Upper lobe of left lung (tissue), 4 donors: ENCODE results near the gene BMPR1B.

Experiments
- EP300 ChIP-seq, 4 donors: sonication (generic); formaldehyde crosslinking; IDR thresholded peaks; one replicate each; pipeline ENCODE4 v1.5.1; 2017; ENCODE audit warnings: antibody characterized with exemption in 4 of 4, control low read depth in 2 of 4
- POLR2A ChIP-seq, 4 donors: fragments of 450-650 bp; IDR thresholded peaks; one replicate each; pipeline ENCODE4 v1.5.1; 2016 to 2017; ENCODE audit warnings: antibody characterized with exemption in 4 of 4, mild to moderate bottlenecking in 2 of 4
- POLR2AphosphoS5 ChIP-seq, 2 donors: sonication (generic); formaldehyde crosslinking; IDR thresholded peaks; one replicate each; pipeline ENCODE4 v1.5.1; 2017; ENCODE audit warnings: antibody characterized with exemption in 2 of 2
- TF ChIP-seq, protein P1 (sequence below), 6 experiments: fragments of 450-650 bp in 4 of 6; fragments of 200-600 bp in 2 of 6; sonication (generic) in 2 of 6; IDR thresholded peaks; one replicate each; pipeline ENCODE4 v1.5.1; 2016 to 2019; ENCODE audit warnings: antibody characterized with exemption in 6 of 6

DNA sequence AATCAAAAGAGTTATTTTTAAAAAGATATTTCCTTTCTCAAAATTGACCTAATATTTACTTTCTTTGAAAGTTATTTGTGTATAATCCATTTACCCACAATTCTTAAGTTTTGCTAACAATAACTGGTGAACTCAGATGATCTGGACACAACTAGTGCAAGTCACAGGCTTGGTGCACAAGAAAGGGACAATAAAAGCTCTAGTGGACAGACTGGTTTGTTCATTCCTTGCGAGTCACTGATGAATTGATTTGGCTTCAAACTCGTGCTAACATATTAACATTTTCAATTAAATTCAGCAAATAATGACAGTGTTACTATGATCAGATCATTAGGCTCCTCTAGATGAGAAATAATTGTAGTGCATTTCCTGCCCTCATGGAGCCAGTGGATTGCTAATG is 169.2 kb downstream of the BMPR1B start:
- TF ChIP-seq POLR2A (IDR thresholded peaks at IDR 0.05), result no peak
- TF ChIP-seq, protein P1, sequence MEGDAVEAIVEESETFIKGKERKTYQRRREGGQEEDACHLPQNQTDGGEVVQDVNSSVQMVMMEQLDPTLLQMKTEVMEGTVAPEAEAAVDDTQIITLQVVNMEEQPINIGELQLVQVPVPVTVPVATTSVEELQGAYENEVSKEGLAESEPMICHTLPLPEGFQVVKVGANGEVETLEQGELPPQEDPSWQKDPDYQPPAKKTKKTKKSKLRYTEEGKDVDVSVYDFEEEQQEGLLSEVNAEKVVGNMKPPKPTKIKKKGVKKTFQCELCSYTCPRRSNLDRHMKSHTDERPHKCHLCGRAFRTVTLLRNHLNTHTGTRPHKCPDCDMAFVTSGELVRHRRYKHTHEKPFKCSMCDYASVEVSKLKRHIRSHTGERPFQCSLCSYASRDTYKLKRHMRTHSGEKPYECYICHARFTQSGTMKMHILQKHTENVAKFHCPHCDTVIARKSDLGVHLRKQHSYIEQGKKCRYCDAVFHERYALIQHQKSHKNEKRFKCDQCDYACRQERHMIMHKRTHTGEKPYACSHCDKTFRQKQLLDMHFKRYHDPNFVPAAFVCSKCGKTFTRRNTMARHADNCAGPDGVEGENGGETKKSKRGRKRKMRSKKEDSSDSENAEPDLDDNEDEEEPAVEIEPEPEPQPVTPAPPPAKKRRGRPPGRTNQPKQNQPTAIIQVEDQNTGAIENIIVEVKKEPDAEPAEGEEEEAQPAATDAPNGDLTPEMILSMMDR (IDR thresholded peaks at IDR 0.05), result no peak
- TF ChIP-seq POLR2AphosphoS5 (IDR thresholded peaks at IDR 0.05), result no peak
- TF ChIP-seq EP300 (IDR thresholded peaks at IDR 0.05), result no peak
